GM23338 (cell line): ENCODE data around the gene SLK.
A peak's percentile ranks its signal among the peaks of the same experiment; 100 is the strongest.

Experiments
- EZH2 ChIP-seq: fragments of 200-600 bp; sonication (generic); IDR thresholded peaks from one replicate; pipeline ENCODE4 v1.8.0; 2017; ENCODE audit warnings: antibody characterized with exemption, mild to moderate bottlenecking, low read depth; ENCODE audit not compliant: unreplicated experiment
- POLR2AphosphoS5 ChIP-seq: IDR thresholded peaks from 2 replicates; pipeline ENCODE4 v1.6.1; 2016; ENCODE audit warnings: antibody characterized with exemption, low read depth
- REST ChIP-seq: IDR thresholded peaks from one replicate; pipeline ENCODE4 v1.6.1; 2018; ENCODE audit warnings: antibody characterized with exemption; ENCODE audit not compliant: unreplicated experiment
- TF ChIP-seq, protein P1 (sequence below), 2 experiments: fragments of 200-600 bp in 1 of 2; sonication (generic) in 1 of 2; conservative IDR thresholded peaks; 2 replicates each; pipeline versions ENCODE4 v1.5.1 to v1.6.1; 2016 to 2017; ENCODE audit warnings: antibody characterized with exemption in 2 of 2, low read depth in 2 of 2, mild to moderate bottlenecking in 2 of 2, moderate library complexity in 1 of 2

- TF ChIP-seq EZH2 (no peak), REST (no peak), POLR2AphosphoS5 (no peak)
- TF ChIP-seq, protein P1, sequence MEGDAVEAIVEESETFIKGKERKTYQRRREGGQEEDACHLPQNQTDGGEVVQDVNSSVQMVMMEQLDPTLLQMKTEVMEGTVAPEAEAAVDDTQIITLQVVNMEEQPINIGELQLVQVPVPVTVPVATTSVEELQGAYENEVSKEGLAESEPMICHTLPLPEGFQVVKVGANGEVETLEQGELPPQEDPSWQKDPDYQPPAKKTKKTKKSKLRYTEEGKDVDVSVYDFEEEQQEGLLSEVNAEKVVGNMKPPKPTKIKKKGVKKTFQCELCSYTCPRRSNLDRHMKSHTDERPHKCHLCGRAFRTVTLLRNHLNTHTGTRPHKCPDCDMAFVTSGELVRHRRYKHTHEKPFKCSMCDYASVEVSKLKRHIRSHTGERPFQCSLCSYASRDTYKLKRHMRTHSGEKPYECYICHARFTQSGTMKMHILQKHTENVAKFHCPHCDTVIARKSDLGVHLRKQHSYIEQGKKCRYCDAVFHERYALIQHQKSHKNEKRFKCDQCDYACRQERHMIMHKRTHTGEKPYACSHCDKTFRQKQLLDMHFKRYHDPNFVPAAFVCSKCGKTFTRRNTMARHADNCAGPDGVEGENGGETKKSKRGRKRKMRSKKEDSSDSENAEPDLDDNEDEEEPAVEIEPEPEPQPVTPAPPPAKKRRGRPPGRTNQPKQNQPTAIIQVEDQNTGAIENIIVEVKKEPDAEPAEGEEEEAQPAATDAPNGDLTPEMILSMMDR (conservative IDR thresholded peaks at IDR 0.05; ENCODE audit: low read depth in 2 of 2), result peak; percentile 51 to 61
Observed at GRCh38 chr10:104028146-104028545, 61.2 kb downstream of the SLK start.
